ENCODE results near the gene SIRPA.

Gene SIRPA

GRCh38 chr20:1879934-1880333, 15.3 kb upstream of the SIRPA start:
- H3K27ac ChIP-seq: no peak overlapping the region
- H3K9me3 ChIP-seq (ENCODE audit: severe bottlenecking): no peaks in the 10 kb centered on the region
- no peaks in the 10 kb centered on the region for H3K27me3 ChIP-seq (ENCODE audit: insufficient read depth, low read depth, severe bottlenecking)
- TF ChIP-seq, protein P1, sequence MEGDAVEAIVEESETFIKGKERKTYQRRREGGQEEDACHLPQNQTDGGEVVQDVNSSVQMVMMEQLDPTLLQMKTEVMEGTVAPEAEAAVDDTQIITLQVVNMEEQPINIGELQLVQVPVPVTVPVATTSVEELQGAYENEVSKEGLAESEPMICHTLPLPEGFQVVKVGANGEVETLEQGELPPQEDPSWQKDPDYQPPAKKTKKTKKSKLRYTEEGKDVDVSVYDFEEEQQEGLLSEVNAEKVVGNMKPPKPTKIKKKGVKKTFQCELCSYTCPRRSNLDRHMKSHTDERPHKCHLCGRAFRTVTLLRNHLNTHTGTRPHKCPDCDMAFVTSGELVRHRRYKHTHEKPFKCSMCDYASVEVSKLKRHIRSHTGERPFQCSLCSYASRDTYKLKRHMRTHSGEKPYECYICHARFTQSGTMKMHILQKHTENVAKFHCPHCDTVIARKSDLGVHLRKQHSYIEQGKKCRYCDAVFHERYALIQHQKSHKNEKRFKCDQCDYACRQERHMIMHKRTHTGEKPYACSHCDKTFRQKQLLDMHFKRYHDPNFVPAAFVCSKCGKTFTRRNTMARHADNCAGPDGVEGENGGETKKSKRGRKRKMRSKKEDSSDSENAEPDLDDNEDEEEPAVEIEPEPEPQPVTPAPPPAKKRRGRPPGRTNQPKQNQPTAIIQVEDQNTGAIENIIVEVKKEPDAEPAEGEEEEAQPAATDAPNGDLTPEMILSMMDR (IDR thresholded peaks at IDR 0.05; ENCODE audit: low read depth, low read length): no peak
- H3K4me3 ChIP-seq (ENCODE audit: low read depth, low read length): no peak overlapping the region
- no peaks in the 10 kb centered on the region for H3K36me3 ChIP-seq
- no peak for DNase-seq

DNA sequence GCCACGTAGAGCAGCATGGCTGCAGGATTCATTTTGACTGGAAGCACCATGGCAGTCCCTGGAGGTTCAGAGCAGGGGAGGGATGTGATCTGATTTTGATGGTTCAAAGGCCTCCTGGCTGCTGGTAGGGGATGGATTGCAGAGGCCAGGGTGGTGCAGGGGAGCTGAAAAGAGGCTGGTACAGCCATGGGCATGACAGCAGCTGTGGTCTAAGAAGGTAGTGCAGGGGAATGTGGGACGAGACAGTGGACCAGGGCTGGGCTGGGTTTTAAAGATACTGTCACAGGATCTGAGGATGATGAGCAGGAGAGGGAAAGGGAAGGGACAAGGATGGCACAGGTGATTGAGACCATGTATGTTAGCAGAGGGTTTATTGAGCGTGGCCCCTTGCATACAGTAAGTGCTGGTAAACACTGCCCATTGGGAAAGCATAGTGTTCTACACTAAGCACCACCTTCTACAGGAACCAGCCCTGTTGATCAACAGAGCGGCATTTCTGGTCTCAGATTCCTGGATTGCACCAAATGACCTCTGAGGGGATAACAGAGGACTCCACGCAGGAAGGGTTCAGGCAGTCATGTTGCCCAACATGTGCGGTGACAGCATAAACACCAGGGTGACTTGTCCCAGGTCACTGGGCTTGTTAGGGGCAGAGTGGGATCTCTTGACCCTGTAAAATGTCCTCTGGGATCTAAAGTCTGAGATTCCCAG, 14.5 kb upstream of the SIRPA start:
- Histone ChIP-seq H3K27me3 (ENCODE audit: insufficient read depth, low read depth, severe bottlenecking) (no peaks in the 10 kb centered on the region), H3K36me3 (no peaks in the 10 kb centered on the region), H3K4me3 (ENCODE audit: low read depth, low read length) (no peak overlapping the region), H3K9me3 (ENCODE audit: severe bottlenecking) (no peaks in the 10 kb centered on the region), H3K27ac (no peak overlapping the region)
- TF ChIP-seq, protein P1 (IDR thresholded peaks at IDR 0.05; ENCODE audit: low read depth, low read length): no peak
- DNase-seq: no peak

- no peak for DNase-seq
- Histone ChIP-seq H3K27me3 (ENCODE audit: insufficient read depth, low read depth, severe bottlenecking) (no peaks in the 10 kb centered on the region), H3K36me3 (no peaks in the 10 kb centered on the region), H3K4me3 (ENCODE audit: low read depth, low read length) (no peak overlapping the region), H3K9me3 (ENCODE audit: severe bottlenecking) (no peaks in the 10 kb centered on the region), H3K27ac (no peak overlapping the region)
- TF ChIP-seq, protein P1 (IDR thresholded peaks at IDR 0.05; ENCODE audit: low read depth, low read length): no peak
Observed at GRCh38 chr20:1881240-1881835, 13.9 kb upstream of the SIRPA start.

- no peak overlapping the region for H3K4me3 ChIP-seq (ENCODE audit: low read depth, low read length)
- no peak overlapping the region for H3K27ac ChIP-seq
- no peaks in the 10 kb centered on the region for H3K27me3 ChIP-seq (ENCODE audit: insufficient read depth, low read depth, severe bottlenecking)
- DNase-seq: no peak
- TF ChIP-seq, protein P1 (IDR thresholded peaks at IDR 0.05; ENCODE audit: low read depth, low read length): no peak
- no peaks in the 10 kb centered on the region for H3K36me3 ChIP-seq
- H3K9me3 ChIP-seq (ENCODE audit: severe bottlenecking): no peaks in the 10 kb centered on the region
Observed at GRCh38 chr20:1882026-1882425, 13.2 kb upstream of the SIRPA start.

GRCh38 chr20:1883986-1884385, 11.2 kb upstream of the SIRPA start:
- Histone ChIP-seq H3K4me3 (ENCODE audit: low read depth, low read length) (no peak overlapping the region), H3K36me3 (no peaks in the 10 kb centered on the region), H3K27me3 (ENCODE audit: insufficient read depth, low read depth, severe bottlenecking) (no peaks in the 10 kb centered on the region), H3K9me3 (ENCODE audit: severe bottlenecking) (no peaks in the 10 kb centered on the region), H3K27ac (no peak overlapping the region)
- TF ChIP-seq, protein P1 (IDR thresholded peaks at IDR 0.05; ENCODE audit: low read depth, low read length): no peak
- no peak for DNase-seq
